Limb (tissue), 2 donors: ENCODE measurements around the gene MBD6.

Experiments used
- DNase-seq, 2 donors: peaks; one replicate each; pipeline ENCODE4 v3.0.0-alpha.2; 2016; ENCODE audit errors: extremely low spot score in 2 of 2

Gene MBD6, protein sequence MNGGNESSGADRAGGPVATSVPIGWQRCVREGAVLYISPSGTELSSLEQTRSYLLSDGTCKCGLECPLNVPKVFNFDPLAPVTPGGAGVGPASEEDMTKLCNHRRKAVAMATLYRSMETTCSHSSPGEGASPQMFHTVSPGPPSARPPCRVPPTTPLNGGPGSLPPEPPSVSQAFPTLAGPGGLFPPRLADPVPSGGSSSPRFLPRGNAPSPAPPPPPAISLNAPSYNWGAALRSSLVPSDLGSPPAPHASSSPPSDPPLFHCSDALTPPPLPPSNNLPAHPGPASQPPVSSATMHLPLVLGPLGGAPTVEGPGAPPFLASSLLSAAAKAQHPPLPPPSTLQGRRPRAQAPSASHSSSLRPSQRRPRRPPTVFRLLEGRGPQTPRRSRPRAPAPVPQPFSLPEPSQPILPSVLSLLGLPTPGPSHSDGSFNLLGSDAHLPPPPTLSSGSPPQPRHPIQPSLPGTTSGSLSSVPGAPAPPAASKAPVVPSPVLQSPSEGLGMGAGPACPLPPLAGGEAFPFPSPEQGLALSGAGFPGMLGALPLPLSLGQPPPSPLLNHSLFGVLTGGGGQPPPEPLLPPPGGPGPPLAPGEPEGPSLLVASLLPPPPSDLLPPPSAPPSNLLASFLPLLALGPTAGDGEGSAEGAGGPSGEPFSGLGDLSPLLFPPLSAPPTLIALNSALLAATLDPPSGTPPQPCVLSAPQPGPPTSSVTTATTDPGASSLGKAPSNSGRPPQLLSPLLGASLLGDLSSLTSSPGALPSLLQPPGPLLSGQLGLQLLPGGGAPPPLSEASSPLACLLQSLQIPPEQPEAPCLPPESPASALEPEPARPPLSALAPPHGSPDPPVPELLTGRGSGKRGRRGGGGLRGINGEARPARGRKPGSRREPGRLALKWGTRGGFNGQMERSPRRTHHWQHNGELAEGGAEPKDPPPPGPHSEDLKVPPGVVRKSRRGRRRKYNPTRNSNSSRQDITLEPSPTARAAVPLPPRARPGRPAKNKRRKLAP

DNA sequence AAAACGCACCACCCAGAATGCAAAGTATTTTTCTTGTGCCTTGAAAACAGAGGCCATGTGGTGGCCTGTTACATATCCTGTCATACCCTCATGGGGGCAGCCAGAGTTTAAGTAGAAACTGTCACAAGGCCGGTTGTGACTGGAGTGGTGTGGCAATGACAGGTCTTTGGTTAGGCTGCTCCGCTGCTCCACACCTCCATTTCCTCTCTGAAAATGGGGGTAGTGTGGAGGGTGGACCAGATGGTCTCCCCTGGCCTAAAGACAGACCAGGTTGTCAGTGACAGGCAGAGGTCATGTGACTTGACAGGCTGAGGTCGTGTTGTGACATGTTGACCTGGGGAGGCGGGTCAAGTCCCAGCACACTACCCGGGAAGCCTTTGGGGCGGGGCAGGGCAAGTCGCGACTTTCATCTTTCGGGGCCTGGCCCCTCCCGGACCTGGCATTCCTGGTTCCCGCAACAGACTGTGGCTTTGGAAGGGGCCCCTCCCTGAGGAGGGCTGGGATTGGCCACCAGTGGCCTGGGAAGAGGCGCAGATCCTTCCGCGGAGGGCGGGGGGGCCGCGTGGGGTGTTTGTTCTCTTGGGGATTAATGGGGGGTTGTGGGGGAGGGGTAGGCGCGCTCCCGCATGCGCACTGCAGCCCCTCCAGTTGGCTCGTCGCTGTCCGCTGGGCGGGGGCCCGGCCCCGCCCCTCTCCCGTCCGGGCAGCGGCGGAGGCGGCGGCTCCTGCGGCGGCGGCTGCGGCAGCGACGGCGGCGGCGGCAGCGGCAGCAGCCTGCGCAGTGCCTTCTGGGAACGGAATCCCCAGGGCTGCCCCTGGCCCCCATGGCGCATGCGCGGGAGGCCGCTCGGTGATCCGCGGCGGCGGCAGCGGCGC lies at the start of gene MBD6:
TSS of gene MBD6 (plus strand) at position 814 of the 876 bp plus-strand sequence. CDS start 1,480 bp downstream, outside the sequence.
- DNase-seq = peak; percentile 80 to 94

DNA sequence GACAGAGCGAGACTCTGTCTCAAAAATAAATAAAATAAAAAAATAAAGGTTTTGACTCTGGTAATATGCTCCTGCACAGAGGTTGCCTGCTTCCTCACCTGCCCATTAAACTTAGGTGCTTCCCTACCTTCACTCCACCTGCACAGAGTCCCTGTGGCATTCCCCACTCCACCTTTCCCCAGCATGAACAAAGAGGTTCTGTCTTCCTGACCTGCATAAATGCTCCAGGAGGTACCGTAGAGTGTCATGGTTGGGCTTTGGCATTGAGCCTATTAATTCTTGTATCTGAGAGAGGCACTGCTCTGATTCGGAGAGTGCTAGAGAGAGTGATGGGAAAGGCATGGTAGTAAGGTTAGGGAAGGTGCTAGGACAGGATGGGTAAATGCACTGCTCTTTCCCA lies 49.2 kb upstream of the MBD6 start:
- no peak for DNase-seq

- DNase-seq = no peak
These were observed 48.7 kb upstream of the MBD6 start for GRCh38 chr12:57473886-57474285.

DNA sequence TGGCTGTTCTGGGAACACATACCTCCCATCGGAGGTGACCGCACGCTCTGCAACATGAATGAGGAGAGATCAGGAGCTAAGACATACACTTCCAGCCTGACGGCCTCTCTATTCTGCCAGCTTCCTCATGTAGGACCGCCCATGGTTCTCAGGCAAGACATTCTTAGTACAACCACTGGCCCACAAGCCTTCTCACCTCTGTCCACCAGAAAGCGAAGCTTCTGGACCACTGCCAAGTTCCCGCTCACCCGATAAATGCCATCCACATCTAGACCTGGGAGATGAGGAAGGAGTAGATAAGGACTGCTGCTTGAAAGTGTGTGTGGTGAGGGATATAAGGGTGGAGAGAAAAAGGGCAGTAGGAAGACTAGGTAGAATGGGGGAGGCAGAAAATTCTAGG lies 48.2 kb upstream of the MBD6 start:
- DNase-seq = no peak

GRCh38 chr12:57474862-57475261 lies 47.8 kb upstream of the MBD6 start:
- DNase-seq = no peak

DNA sequence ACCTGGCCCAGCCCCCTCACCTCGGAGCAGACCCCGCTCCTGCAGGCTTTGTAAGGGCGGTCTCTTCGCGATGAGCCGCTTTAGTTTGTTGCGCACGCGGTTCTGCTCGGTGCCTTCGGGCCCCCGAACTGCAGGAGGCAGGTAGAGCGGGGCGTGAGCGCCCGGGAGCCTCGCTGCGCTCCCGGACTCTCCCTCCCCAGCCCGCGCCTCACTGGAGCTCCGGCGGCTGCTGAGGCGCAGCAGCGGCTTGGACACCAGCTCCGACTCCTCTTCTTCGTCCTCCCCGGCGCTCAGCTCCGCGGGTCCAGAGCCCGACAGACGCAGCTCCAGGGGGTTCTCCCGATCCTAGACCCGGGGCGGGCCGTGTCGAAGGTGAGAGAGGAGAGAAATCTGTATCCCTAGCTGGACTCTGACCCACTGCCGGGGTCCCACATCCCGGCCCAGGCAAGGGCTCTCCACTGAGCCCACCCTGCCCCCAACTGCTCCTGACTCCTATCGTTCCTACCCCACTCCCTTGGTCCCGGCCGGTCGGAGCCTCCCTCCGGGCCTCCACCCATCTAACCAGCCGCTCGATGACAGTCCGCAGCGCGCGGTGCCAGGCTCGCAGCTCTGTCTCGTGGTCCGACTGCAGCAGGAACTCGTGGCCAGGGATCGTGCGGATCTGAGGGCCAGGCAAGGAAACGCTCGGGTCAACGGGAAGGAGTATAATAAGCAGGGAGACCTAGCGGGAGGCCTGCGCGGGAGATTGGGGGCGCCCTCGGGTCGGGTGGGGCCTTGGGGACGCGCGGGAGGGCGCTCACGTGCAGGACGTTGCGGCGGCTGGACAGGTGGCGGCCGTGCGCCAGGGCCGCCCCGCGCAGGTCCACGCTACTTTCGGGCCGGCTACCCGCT lies 47.1 kb upstream of the MBD6 start:
- DNase-seq = no peak

DNA sequence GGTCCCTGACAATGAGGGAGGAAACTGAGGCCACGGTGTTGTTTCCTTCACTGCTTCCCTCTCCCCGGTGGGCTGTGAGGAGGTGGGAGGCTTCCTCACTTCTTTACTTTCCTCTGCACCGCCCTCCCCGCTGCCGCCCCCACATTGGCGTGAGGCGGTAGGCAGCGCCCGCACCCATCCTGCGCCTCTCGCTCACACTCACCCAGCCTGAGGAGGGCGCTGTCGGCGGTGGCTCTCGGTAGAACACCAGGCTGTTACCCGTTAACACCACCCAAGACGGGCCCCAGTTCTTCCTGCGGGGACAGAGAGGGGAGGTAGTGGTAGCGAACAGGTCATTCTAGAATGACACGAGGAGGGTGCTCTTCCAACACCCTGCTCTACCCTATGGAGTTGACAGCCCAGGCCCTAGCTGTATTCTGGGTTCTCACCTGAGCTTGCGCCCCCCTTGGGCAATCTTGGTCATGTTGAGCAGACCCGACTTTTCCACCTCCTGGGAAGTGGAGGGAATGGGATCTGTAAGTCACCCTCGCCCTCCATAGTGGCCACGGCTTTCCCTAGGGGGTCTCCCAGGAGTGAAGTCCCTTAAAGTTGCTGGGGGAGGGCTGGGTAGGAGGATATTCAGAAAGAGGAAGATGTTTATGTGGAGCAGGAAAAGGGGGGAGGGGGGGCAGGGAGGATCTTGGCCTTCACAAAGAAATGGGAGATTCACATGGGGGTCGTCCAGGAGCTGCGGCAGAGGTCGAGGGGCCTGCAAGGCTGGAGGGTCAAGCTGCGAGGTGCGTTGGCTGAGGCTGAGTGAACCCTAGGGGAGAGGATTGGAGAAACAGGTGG lies 46.2 kb upstream of the MBD6 start:
- no peak for DNase-seq

DNA sequence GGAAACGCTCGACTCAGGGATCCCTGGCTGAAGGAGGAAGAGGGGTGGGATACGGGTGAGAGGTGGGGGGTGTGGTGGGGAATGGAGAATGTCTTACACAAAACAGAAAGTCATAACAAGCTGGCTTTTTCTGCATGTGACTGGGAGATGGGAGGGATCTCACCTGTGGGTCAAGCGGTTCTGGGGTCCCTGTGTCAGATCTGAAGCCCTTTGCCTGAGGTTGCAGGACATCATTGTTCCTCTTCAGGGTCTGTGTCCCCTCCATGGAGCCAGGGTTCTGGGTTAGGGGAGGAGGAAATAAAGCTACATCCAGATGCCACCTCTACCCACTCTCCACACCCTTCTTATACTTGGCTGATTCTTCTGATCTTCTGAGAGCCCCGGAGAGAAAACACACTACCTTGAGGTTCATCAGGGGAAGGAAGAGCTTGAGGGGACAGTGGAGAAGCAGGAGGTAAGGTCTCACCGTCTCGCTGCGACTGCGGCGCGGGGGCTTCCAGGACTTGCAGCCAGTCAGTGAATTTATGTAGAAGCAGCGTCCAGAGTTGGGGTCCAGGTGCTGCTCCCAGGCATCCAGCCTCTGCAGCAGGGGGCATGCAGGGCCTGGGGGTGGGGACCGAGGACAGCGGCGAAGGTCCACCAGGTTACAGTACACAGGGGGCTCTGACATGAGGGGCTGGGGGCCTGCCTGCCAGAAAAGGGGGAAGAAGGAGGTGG lies 45.5 kb upstream of the MBD6 start:
- no peak for DNase-seq

- DNase-seq = no peak
These were observed 44.6 kb upstream of the MBD6 start for GRCh38 chr12:57477710-57478681.

DNA sequence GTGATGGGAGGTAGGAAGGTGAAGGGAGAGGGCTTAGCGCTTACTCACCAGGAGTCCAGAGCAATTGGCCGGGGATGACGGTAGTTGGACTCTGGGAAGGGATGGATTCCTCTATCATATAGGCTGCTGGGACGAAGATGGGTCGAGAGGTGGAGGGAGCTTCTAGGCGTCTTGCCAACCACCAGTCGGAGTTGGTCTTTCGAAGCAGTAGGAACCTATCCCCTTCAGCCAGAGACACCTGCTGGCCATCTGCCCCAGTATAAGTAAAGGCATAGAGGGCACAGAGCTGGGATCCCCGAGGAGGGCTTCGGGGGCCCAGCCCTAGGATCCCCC lies 43.6 kb upstream of the MBD6 start:
- DNase-seq = no peak

- DNase-seq = no peak
These were observed 43.1 kb upstream of the MBD6 start, which contains the start of gene ARHGAP9 for GRCh38 chr12:57479376-57480115. ARHGAP9 (minus strand) TSS chr12:57479866; CDS start chr12:57479406, 460 bp downstream.

GRCh38 chr12:57481671-57482070 lies 41.0 kb upstream of the MBD6 start:
- no peak for DNase-seq

GRCh38 chr12:57483466-57483865 lies 39.2 kb upstream of the MBD6 start:
- DNase-seq = no peak

DNA sequence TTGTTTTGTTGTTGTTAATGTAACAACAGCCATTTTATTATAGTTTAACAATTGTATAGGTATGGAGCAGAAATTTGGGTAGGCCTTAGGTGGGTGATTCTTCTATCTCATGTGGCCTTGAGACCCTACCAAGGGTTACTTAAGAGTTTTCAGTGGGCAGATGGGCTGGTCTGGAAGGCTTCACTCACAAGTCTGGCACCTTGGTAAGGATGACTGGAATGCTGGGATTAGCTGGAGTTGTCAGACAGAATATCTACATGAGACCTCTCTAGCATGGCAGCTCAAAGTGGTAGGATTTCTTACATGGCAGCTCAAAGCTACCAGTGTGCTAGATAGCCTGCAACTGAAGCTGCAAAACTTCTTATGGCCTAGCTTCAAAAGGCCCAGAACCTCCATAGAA lies 36.9 kb upstream of the MBD6 start:
- DNase-seq = no peak

DNA sequence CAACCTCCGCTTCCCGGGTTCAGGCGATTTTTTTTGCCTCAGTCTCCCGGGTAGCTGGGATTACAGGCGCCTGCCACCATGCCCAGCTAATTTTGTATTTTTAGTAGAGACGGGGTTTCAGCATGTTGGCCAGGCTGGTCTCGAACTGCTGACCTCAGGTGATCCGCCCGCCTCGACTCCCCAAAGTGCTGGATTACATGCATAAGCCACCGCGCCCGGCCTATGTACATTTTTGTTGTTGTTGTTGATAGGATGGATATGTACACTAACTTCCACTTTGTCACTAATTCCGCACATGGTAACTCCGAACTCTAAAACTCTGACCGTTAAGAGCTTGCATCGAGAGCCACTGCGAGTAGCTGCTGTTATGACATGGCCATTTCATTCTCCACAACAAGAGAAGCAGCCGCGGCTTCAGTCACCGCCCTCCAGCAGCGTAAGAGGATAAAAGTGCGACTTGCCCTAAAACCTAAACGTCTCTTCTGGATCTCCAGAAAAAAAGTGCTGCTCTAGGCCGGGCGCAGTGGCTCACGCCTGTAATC lies 35.5 kb upstream of the MBD6 start:
- DNase-seq = no peak

GRCh38 chr12:57487597-57488401 lies 34.8 kb upstream of the MBD6 start, which contains the start of gene MARS1:
MARS1 (plus strand) TSS chr12:57488068; CDS start chr12:57488091, 23 bp downstream.
- peak; percentile 91 to 98 for DNase-seq
